Esophagus squamous epithelium (tissue), 5 donors: ENCODE measurements around the gene TPPP. TPM values are rescaled to one million over a fixed set of nuclear protein-coding genes. Genes with fewer than 3 reads are reported as not detected.
A peak's percentile ranks its signal among the peaks of the same experiment; 100 is the strongest.
"Not testable (repeated sequence)": the region's sequence is repeated elsewhere in the genome, so short reads cannot be mapped to it uniquely, and the experiment has no call there.

Experiments used
- DNase-seq: peaks from one replicate; lab custom pipeline; 2025; lab: John Stamatoyannopoulos, UW
- H3K27ac ChIP-seq, 4 donors: fragments of 200-600 bp; sonication (generic); one replicate each; pipeline ENCODE4 v1.5.1; 2016 to 2019; ENCODE audit warnings: mild to moderate bottlenecking in 1 of 4
- H3K27me3 ChIP-seq, 4 donors: fragments of 200-600 bp; sonication (generic); 1 replicate in 3 of 4; 2 replicates in 1 of 4; pipeline versions ENCODE4 v1.5.1 to v1.6.0; 2017 to 2021; ENCODE audit warnings: antibody characterized with exemption in 1 of 4
- H3K36me3 ChIP-seq, 3 donors: fragments of 200-600 bp; sonication (generic); one replicate each; pipeline ENCODE4 v1.5.1; 2016 to 2019
- H3K4me1 ChIP-seq, 3 donors: fragments of 200-600 bp; sonication (generic); one replicate each; pipeline ENCODE4 v1.5.1; 2017 to 2019
- H3K4me3 ChIP-seq, 4 donors: fragments of 200-600 bp; sonication (generic); 1 replicate in 3 of 4; 2 replicates in 1 of 4; pipeline ENCODE4 v1.5.1; 2016 to 2019; ENCODE audit warnings: mild to moderate bottlenecking in 2 of 4, moderate library complexity in 1 of 4
- H3K9me3 ChIP-seq, 3 donors: fragments of 200-600 bp; sonication (generic); one replicate each; pipeline ENCODE4 v1.5.1; 2016 to 2019
- POLR2A ChIP-seq, 4 donors: fragments of 450-650 bp; IDR thresholded peaks; one replicate each; pipeline ENCODE4 v1.6.1; 2017; ENCODE audit warnings: antibody characterized with exemption in 4 of 4, mild to moderate bottlenecking in 4 of 4, moderate library complexity in 3 of 4
- whole genome bisulfite sequencing, 2 donors: methylation state at CpG; one replicate each; pipeline ENCODE4 v1.1.5; 2018; 5-methylcytosine and 5-hydroxymethylcytosine counted together
- intact Hi-C: fragments of 100-400 bp; cut with DNase I; formaldehyde crosslinking; loops from one replicate; pipeline ENCODE4 v1.15.0; 2022
- total RNA-seq, 4 donors: library from RNA; depleted of rRNA; stranded (reverse); fragments of >200 nt; gene quantifications; one replicate each; pipeline ENCODE4 v1.1.0, GENCODE V29; 2016
- TF ChIP-seq, protein P1 (sequence below), 6 experiments: fragments of 450-650 bp in 4 of 6; fragments of 200-600 bp in 2 of 6; sonication (generic) in 2 of 6; IDR thresholded peaks; one replicate each; pipeline ENCODE4 v1.5.1; 2016 to 2019; ENCODE audit warnings: antibody characterized with exemption in 6 of 6, mild to moderate bottlenecking in 4 of 6, moderate library complexity in 4 of 6
- donor health status: DM: yes; HTN: yes; CAD: no.

The TPPP gene
- total RNA-seq, 4 donors from 2014 or later = 1.7 to 5.8 (median 5.5) TPM

DNA sequence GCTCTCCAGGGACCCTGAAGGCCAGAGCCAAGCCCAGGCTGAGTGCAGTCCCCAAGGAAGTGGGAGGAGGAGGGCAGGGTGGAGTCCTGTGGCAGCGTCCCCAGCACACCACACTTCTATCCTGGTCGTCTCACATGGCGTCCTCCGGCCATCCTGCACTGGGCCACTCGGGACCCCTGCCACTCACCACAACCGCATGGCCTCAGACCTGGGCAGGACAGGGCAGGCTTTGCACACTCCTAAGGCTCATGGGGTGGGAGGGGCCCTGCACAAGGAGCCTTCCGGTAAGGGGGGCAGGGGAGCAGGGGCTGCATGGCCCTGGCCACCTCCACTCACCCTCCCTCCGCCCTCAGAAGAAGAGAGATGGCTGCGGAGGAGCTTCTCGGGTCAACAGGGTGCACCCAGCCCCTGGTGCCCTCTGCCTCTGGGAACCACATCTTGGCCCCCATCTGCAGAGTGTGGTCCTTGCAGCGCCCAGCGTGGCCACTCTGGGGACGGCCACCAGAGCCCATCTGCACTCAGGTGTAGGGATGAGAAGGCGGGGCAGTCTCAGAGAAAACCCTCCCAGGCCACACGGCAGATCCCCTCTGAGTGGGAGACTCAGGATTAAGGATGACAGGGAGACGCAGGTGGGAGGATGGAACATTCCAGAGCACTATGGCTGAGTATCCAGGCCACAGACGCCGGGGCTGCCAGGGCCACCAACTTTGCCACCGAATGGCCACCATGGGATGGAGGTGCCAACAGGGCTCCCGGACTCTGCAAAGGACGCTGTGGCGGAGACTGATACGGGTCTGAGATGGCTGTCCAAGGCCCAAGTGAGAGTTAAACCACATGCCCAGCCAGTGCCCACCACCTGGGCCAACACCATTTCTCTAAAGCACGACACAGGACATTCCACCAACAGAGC is 7.6 kb downstream of the TPPP start:
- intact Hi-C loops = no loop called here
- no peaks in the 10 kb centered on the region for H3K27me3 ChIP-seq

GRCh38 chr5:684751-685216 is 8.4 kb downstream of the TPPP start:
- no peak for DNase-seq
- TF ChIP-seq, protein P1, sequence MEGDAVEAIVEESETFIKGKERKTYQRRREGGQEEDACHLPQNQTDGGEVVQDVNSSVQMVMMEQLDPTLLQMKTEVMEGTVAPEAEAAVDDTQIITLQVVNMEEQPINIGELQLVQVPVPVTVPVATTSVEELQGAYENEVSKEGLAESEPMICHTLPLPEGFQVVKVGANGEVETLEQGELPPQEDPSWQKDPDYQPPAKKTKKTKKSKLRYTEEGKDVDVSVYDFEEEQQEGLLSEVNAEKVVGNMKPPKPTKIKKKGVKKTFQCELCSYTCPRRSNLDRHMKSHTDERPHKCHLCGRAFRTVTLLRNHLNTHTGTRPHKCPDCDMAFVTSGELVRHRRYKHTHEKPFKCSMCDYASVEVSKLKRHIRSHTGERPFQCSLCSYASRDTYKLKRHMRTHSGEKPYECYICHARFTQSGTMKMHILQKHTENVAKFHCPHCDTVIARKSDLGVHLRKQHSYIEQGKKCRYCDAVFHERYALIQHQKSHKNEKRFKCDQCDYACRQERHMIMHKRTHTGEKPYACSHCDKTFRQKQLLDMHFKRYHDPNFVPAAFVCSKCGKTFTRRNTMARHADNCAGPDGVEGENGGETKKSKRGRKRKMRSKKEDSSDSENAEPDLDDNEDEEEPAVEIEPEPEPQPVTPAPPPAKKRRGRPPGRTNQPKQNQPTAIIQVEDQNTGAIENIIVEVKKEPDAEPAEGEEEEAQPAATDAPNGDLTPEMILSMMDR (IDR thresholded peaks at IDR 0.05) = no peak
- TF ChIP-seq POLR2A (IDR thresholded peaks at IDR 0.05) = no peak
- 67% methylated on average over 1 of the region's 17 CpGs; no CpG with 5 or more reads in 1 of the 2 donors for WGBS, 2 donors
- H3K4me3 ChIP-seq = no peak overlapping the region
- intact Hi-C loops = no loop called here
- H3K36me3 ChIP-seq = no peaks in the 10 kb centered on the region
- H3K27me3 ChIP-seq = no peaks in the 10 kb centered on the region
- H3K4me1 ChIP-seq = no peaks in the 10 kb centered on the region
- H3K9me3 ChIP-seq = no peaks in the 10 kb centered on the region
- H3K27ac ChIP-seq = no peak overlapping the region

More for the DNA sequence above, 7.6 kb downstream of the TPPP start:
- 87 to 98% methylated on average over 7 to 12 of the region's 24 CpGs for WGBS, 2 donors
- Histone ChIP-seq H3K36me3 (no peaks in the 10 kb centered on the region), H3K9me3 (no peaks in the 10 kb centered on the region), H3K4me3 (no peak overlapping the region), H3K27ac (no peak overlapping the region), H3K4me1 (no peaks in the 10 kb centered on the region)
- TF ChIP-seq POLR2A (IDR thresholded peaks at IDR 0.05) = no peak
- TF ChIP-seq, protein P1 (IDR thresholded peaks at IDR 0.05) = no peak
- no peak for DNase-seq

DNA sequence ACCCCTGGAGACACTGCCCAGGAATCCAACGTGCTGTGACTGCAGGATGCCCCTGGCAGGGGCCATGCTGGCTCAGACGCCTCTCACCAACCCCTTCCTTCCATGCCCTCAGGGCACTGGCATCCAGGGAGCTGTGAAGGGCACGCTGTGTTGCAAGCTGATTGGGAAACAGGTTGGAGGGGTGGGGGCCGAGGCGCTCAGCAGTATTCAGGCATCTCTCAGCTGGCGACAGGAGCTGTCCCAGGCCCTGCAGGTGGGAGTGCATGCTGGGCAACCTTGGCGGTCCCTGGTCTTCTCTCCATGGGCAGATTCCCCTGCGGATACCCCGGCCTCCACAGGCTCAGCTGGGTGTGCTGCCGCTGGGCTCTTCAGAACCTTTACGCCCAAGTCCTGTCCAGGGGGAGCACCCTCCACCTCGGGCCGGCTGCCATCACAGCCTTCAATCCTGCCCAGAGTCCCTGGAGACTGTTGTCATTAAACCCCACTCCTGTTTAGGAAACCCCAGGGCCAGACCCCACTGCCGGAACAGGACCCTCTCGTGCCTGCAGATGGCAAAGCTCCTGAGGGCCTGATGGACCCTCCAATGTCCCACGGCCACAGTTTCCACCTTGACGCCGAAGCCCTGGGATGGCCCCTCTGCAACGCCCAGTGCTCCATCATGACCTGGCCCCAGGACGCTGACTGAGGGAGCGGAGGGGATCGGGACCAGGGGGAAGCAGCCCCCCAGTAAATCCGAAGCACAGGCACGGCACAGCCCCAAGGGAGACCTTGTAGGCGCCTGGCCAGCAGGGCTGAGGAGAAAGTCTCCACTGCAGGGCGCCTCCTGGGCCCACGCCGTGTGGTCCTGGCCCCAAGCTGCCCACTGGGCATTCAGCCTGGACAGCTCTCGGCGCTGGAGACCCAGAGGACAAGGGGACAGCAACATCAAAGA is 9.3 kb downstream of the TPPP start:
- H3K4me1 ChIP-seq = no peaks in the 10 kb centered on the region
- no peak overlapping the region for H3K27ac ChIP-seq
- H3K36me3 ChIP-seq = no peaks in the 10 kb centered on the region
- WGBS, 2 donors = 60 to 84% methylated on average over 2 to 6 of the region's 30 CpGs
- TF ChIP-seq, protein P1 (IDR thresholded peaks at IDR 0.05) = no peak
- no peak for TF ChIP-seq POLR2A (IDR thresholded peaks at IDR 0.05)
- H3K4me3 ChIP-seq = no peak overlapping the region
- DNase-seq = no peak
- H3K9me3 ChIP-seq = no peaks in the 10 kb centered on the region
- no peaks in the 10 kb centered on the region for H3K27me3 ChIP-seq
- intact Hi-C loops = no loop called here

GRCh38 chr5:682651-683358 is 10.3 kb downstream of the TPPP start:
- H3K9me3 ChIP-seq, H3K36me3 ChIP-seq, H3K4me1 ChIP-seq, intact Hi-C loops, H3K27me3 ChIP-seq, H3K4me3 ChIP-seq, DNase-seq: not testable (repeated sequence)
- H3K27ac ChIP-seq = peak overlapping the region in 1 of 4 donors; percentile 13
- WGBS, 2 donors = no CpG with 5 or more reads among the region's 17 CpGs

GRCh38 chr5:682216-682615 is 10.9 kb downstream of the TPPP start:
- H3K4me1 ChIP-seq, H3K4me3 ChIP-seq, H3K27me3 ChIP-seq, H3K9me3 ChIP-seq, H3K36me3 ChIP-seq, DNase-seq, intact Hi-C loops: not testable (repeated sequence)
- WGBS, 2 donors = no CpG with 5 or more reads among the region's 3 CpGs
- H3K27ac ChIP-seq = peak overlapping the region in 1 of 4 donors; percentile 13

- H3K27me3 ChIP-seq, DNase-seq, H3K9me3 ChIP-seq, H3K36me3 ChIP-seq, H3K4me1 ChIP-seq, H3K4me3 ChIP-seq, intact Hi-C loops, H3K27ac ChIP-seq: not testable (repeated sequence)
- WGBS, 2 donors = 88 to 91% methylated on average over 5 to 6 of the region's 17 CpGs
These were observed 11.6 kb downstream of the TPPP start for GRCh38 chr5:681317-682191.

GRCh38 chr5:680836-681235 is 12.3 kb downstream of the TPPP start:
- H3K4me1 ChIP-seq, H3K36me3 ChIP-seq, intact Hi-C loops, H3K27ac ChIP-seq, H3K9me3 ChIP-seq, H3K4me3 ChIP-seq, DNase-seq, H3K27me3 ChIP-seq: not testable (repeated sequence)
- WGBS, 2 donors = 74 to 77% methylated on average over 13 of the region's 13 CpGs

DNA sequence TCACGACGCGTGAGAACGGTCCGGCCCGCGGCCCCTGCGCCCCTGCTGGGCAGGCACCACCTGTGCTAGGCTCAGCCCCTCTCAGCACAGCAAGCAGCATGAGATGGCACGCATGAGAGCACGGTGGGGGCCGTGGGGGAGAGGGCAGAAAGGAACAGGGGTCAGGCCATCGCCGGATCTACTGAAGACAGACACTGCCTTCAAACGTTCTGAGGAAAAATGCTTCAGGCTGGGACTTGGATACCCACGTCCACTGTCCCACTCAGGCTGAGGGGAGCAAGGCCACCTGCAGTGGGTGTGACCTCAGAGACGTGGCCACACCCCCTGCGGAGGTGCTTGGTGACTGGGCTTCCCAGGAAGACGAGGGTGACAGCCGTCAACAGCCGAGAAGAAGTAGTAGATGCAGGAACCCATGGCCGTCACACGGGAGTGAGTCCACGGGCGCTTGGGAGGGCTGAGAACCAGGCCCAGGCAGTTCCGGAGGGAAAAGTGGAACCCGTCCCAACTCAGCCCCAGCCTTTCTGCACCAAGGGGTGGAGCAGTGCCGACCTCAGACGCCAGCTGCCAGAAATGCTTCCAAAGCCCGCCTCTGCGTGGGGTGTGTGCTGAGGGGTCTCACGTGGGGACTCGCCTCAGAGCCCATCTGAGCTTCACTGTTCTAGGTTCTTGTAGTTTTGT is 12.9 kb downstream of the TPPP start:
- H3K4me1 ChIP-seq, H3K27ac ChIP-seq, H3K36me3 ChIP-seq, H3K9me3 ChIP-seq, H3K4me3 ChIP-seq, intact Hi-C loops, DNase-seq, H3K27me3 ChIP-seq: not testable (repeated sequence)
- no CpG with 5 or more reads among the region's 32 CpGs for WGBS, 2 donors
